ENCODE measurements around the gene SMIM10L2A.

The SMIM10L2A gene

DNA sequence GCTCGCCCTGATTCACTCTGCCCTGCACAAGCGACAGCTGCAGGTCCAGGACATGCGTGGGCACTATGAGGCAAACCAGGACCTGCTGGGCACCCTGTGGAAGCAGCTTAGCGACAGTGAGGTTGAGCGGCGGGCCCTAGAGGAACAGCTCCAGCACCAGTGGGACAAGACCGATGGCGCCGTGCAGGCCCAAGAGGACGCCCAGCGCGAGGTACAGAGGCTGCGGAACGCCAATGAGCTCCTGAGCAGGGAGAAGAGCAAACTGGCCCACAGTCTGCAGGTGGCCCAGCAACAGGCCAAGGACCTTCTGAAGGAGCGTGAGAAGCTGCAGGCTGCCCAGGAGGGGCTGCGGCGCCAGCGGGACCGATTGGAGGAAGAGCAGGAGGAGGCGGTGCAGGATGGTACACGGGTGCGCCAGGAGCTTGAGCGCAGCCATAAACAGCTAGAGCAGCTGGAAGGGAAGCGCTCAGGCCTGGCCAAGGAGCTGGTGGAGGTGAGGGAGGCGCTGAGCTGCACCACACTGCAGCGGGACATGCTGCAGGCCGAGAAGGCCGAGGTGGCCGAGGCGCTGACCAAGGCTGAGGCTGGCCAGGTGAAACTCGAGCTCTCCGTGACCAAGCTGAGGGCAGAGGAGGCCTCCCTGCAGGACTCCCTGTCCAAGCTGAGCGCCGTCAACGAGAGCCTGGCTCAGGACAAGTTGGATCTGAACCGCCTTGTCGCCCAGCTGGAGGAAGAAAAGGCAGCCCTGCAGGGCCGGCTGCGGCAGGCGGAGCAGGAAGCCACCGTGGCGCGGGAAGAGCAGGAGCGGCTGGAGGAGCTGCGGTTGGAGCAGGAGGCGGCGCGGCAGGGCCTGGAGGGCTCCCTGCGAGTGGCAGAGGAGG is 12.8 kb downstream of the SMIM10L2A start:
- TF ChIP-seq REST (IDR thresholded peaks at IDR 0.05; ENCODE audit: low read depth) (no peak), CEBPB (IDR thresholded peaks at IDR 0.05) (no peak), EGR1 (IDR thresholded peaks at IDR 0.05) (no peak), TEAD4 (IDR thresholded peaks at IDR 0.05) (no peak), RAD21 (IDR thresholded peaks at IDR 0.05; ENCODE audit: low read depth) (no peak), FOXM1 (IDR thresholded peaks at IDR 0.05; ENCODE audit: borderline replicate concordance, low read depth) (no peak), TCF12 (IDR thresholded peaks at IDR 0.05; ENCODE audit: low read depth) (no peak), CREB1 (IDR thresholded peaks at IDR 0.05; ENCODE audit: low read depth) (no peak), YY1 (IDR thresholded peaks at IDR 0.05; ENCODE audit: low read depth) (no peak), NFIC (IDR thresholded peaks at IDR 0.05) (no peak), ZBTB7A (IDR thresholded peaks at IDR 0.05; ENCODE audit: low read depth) (no peak), EP300 (IDR thresholded peaks at IDR 0.05; ENCODE audit: borderline replicate concordance) (no peak), TAF1 (IDR thresholded peaks at IDR 0.05; ENCODE audit: low read depth) (no peak), USF1 (IDR thresholded peaks at IDR 0.05) (no peak)
- TF ChIP-seq, protein P1, sequence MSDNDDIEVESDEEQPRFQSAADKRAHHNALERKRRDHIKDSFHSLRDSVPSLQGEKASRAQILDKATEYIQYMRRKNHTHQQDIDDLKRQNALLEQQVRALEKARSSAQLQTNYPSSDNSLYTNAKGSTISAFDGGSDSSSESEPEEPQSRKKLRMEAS (IDR thresholded peaks at IDR 0.05), result no peak

- no peak for TF ChIP-seq TEAD4 (IDR thresholded peaks at IDR 0.05)
- TF ChIP-seq USF1 (IDR thresholded peaks at IDR 0.05), result no peak
- TF ChIP-seq TCF12 (IDR thresholded peaks at IDR 0.05; ENCODE audit: low read depth), result no peak
- TF ChIP-seq FOXM1 (IDR thresholded peaks at IDR 0.05; ENCODE audit: borderline replicate concordance, low read depth), result no peak
- no peak for TF ChIP-seq REST (IDR thresholded peaks at IDR 0.05; ENCODE audit: low read depth)
- no peak for TF ChIP-seq YY1 (IDR thresholded peaks at IDR 0.05; ENCODE audit: low read depth)
- TF ChIP-seq TAF1 (IDR thresholded peaks at IDR 0.05; ENCODE audit: low read depth), result no peak
- TF ChIP-seq RAD21 (IDR thresholded peaks at IDR 0.05; ENCODE audit: low read depth), result no peak
- no peak for TF ChIP-seq CREB1 (IDR thresholded peaks at IDR 0.05; ENCODE audit: low read depth)
- no peak for TF ChIP-seq ZBTB7A (IDR thresholded peaks at IDR 0.05; ENCODE audit: low read depth)
- no peak for TF ChIP-seq CEBPB (IDR thresholded peaks at IDR 0.05)
Measured at GRCh38 chrX:135435139-135435922, 13.6 kb downstream of the SMIM10L2A start.

DNA sequence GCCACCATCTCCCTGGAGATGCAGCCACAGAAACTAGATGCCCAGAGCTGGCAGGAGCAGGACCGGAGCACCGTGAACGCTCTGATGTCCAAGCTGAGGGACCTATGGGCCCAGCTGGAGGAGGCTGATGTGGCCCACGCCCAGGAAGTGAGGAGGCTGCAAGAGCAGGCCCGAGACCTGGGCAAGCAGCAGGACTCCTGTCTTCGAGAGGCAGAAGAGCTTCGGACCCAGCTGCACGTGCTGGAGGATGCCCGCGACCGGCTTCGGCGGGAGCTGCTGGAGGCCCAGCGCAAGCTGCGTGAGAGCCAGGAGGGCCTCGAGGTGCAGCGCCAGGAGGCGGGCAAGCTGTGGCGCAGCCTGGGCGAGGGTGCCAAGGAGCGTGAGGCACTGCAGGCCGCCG is 14.2 kb downstream of the SMIM10L2A start:
- TF ChIP-seq TAF1 (IDR thresholded peaks at IDR 0.05; ENCODE audit: low read depth) (no peak), TCF12 (IDR thresholded peaks at IDR 0.05; ENCODE audit: low read depth) (no peak), ZBTB7A (IDR thresholded peaks at IDR 0.05; ENCODE audit: low read depth) (no peak), CREB1 (IDR thresholded peaks at IDR 0.05; ENCODE audit: low read depth) (no peak), CEBPB (IDR thresholded peaks at IDR 0.05) (no peak), YY1 (IDR thresholded peaks at IDR 0.05; ENCODE audit: low read depth) (no peak), EP300 (IDR thresholded peaks at IDR 0.05; ENCODE audit: borderline replicate concordance) (no peak), EGR1 (IDR thresholded peaks at IDR 0.05) (no peak), RAD21 (IDR thresholded peaks at IDR 0.05; ENCODE audit: low read depth) (no peak), NFIC (IDR thresholded peaks at IDR 0.05) (no peak), FOXM1 (IDR thresholded peaks at IDR 0.05; ENCODE audit: borderline replicate concordance, low read depth) (no peak)
- TF ChIP-seq, protein P1 (IDR thresholded peaks at IDR 0.05), result no peak

- TF ChIP-seq CEBPB (IDR thresholded peaks at IDR 0.05), result no peak
- no peak for TF ChIP-seq TEAD4 (IDR thresholded peaks at IDR 0.05)
- no peak for TF ChIP-seq RAD21 (IDR thresholded peaks at IDR 0.05; ENCODE audit: low read depth)
- no peak for TF ChIP-seq YY1 (IDR thresholded peaks at IDR 0.05; ENCODE audit: low read depth)
- no peak for TF ChIP-seq EP300 (IDR thresholded peaks at IDR 0.05; ENCODE audit: borderline replicate concordance)
- no peak for TF ChIP-seq CREB1 (IDR thresholded peaks at IDR 0.05; ENCODE audit: low read depth)
- no peak for TF ChIP-seq TAF1 (IDR thresholded peaks at IDR 0.05; ENCODE audit: low read depth)
- TF ChIP-seq TCF12 (IDR thresholded peaks at IDR 0.05; ENCODE audit: low read depth), result no peak
- TF ChIP-seq FOXM1 (IDR thresholded peaks at IDR 0.05; ENCODE audit: borderline replicate concordance, low read depth), result no peak
- no peak for TF ChIP-seq ZBTB7A (IDR thresholded peaks at IDR 0.05; ENCODE audit: low read depth)
- TF ChIP-seq NFIC (IDR thresholded peaks at IDR 0.05), result no peak
Measured at GRCh38 chrX:135436456-135436855, 14.7 kb downstream of the SMIM10L2A start.
